ENCODE data around the gene TAS2R10.

Gene TAS2R10

DNA sequence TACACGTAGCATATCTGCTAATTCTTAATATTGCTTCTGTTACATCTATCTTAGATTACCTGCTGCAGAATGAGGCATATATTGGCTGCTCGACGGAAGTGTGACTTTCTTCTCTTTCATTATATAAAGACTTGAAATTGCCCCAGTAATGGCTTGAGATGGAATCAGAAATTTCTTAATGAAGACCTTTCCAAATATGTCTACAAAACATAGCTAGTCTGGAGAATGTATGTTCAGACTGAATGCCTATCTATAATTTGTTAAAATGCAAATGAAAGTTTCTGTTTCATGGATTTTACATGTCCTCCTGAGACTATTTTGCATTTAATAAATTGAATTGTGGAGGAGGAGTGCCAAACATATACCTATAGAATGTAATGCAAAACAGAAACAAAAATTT is at the start of gene TAS2R10:
TAS2R10 (minus strand) TSS at position 101 of the 400 bp plus-strand sequence; CDS start at position 12, 89 bp downstream.
- DNase-seq (ENCODE audit: extremely low spot score, insufficient read length, low read depth), result no peak
- no peak for FAIRE-seq

GRCh38 chr12:10873378-10873777 is 47.2 kb upstream of the TAS2R10 start:
- FAIRE-seq (no peak), DNase-seq (ENCODE audit: extremely low spot score, insufficient read length, low read depth) (no peak)

DNA sequence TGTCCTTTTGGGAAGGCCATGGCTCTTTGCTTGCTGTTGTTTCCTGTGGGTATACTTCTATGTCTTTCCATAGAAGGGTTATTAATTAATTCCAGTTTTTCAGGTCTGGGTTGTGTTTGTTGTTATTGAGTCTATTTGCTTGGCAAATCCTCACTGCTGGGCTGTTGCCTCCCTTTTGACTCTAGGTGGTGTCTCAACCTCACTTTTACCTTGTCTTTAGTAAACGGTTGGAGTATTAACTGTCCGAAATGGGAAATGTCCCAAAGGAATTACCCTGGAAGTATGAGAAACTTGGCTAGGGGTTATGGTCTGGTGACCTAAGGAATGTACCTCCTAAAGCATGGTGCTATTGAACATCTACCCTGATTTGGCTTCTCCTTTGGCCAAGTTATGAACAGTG is 41.2 kb upstream of the TAS2R10 start:
- FAIRE-seq, result no peak
- DNase-seq (ENCODE audit: extremely low spot score, insufficient read length, low read depth), result no peak

- FAIRE-seq, result no peak
These were observed 37.5 kb upstream of the TAS2R10 start for GRCh38 chr12:10863512-10864218.

GRCh38 chr12:10861366-10861765 is 35.2 kb upstream of the TAS2R10 start:
- FAIRE-seq (no peak), DNase-seq (ENCODE audit: extremely low spot score, insufficient read length, low read depth) (no peak)

More at GRCh38 chr12:10863512-10864218, 37.5 kb upstream of the TAS2R10 start:
- DNase-seq (ENCODE audit: extremely low spot score, insufficient read length, low read depth), result no peak

DNA sequence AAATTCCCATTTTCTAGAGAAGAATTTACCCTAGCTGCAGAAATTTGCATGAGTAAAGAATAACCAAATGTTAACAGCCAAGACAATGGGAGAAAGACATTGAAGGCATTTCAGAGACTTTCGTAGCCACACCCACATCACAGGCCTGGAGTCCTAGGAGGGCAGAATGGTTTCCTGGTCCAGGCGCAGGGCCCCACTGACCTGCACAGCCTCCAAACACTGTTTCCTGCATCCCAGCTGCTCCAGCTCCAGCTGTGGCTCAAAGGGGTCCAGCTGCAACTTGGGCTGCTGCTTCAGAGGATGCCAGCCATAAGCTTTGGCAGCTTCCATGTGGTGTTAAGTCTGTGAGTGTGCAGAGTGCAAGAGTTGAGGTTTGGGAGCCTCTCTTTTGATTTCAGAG is 29.6 kb upstream of the TAS2R10 start:
- FAIRE-seq (no peak), DNase-seq (ENCODE audit: extremely low spot score, insufficient read length, low read depth) (no peak)

DNA sequence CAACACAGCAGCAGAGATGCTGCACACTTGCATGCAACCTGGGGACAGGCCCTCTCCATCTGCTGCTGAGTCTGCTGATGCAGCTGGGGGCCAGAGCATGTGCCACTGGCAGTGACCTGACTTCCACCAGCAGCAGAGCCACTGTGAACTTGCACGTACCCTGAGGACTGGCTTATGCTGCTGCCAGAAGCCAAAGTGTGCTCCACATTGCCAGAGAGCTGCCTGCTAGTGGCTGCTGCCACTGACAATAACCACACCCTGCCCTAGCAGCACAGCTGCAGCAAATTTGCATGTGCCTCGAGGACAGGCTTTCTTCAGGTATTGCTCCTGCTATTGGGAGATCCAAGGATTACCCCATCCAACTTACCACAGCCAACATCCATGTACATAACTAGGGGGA is 27.6 kb upstream of the TAS2R10 start:
- DNase-seq (ENCODE audit: extremely low spot score, insufficient read length, low read depth) (no peak), FAIRE-seq (no peak)

- FAIRE-seq, result no peak
- no peak for DNase-seq (ENCODE audit: extremely low spot score, insufficient read length, low read depth)
These were observed 25.2 kb upstream of the TAS2R10 start for GRCh38 chr12:10851243-10851858.

DNA sequence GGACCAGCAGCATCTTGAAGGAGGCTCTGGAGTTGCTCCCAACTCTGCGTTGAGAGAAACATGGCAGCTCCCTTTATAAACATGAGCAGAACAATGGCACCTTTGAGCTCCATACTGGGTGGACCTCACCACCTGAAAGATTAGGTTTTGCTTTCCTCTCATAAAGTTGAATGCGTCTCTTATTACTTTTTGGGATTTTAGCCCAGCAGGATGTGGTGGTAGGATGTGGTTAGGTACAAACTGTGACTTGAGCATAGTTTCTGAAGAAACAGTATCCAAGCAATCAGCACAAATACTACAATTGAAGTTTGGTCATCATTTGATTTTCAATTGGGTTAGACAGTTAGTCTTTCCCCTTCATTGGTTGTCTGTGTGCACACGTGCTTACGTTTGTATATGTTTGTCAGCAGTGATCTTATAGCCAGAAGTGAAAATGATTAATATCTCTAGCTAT is 23.3 kb upstream of the TAS2R10 start, which contains the start of gene PRR4:
PRR4 (minus strand) TSS at position 51 of the 454 bp plus-strand sequence; CDS start at position 13, 38 bp downstream.
- no peak for DNase-seq (ENCODE audit: extremely low spot score, insufficient read length, low read depth)
- FAIRE-seq, result no peak

- DNase-seq (ENCODE audit: extremely low spot score, insufficient read length, low read depth), result no peak
These were observed 21.6 kb upstream of the TAS2R10 start for GRCh38 chr12:10847744-10848143.

GRCh38 chr12:10842862-10843261 is 16.7 kb upstream of the TAS2R10 start:
- DNase-seq (ENCODE audit: extremely low spot score, insufficient read length, low read depth) (no peak), FAIRE-seq (no peak)

More at GRCh38 chr12:10847744-10848143, 21.6 kb upstream of the TAS2R10 start:
- no peak for FAIRE-seq

GRCh38 chr12:10838461-10838860 is 12.3 kb upstream of the TAS2R10 start:
- DNase-seq (ENCODE audit: extremely low spot score, insufficient read length, low read depth) (no peak), FAIRE-seq (no peak)

GRCh38 chr12:10829994-10830393 is 3.8 kb upstream of the TAS2R10 start:
- no peak for FAIRE-seq
- DNase-seq (ENCODE audit: extremely low spot score, insufficient read length, low read depth), result no peak

DNA sequence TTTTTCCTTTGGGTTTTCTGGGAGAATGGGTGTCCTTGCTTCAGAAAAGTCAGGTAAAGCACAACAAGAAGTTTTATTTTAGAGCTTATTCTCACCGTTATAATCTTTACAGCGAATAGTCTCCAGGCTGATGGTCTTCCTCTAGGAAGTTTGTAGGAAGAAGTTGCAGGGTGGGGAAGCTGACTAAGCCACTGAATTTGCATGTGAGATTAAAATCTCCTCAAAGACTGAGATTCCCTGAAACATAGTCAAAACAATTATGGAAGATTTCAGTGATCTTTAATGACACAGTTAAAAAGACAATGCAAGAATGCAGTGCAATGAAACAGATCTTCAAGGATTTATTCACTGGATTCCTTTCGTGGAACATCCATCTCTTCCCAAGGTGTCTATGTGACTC is 1.2 kb downstream of the TAS2R10 start:
- FAIRE-seq (no peak), DNase-seq (ENCODE audit: extremely low spot score, insufficient read length, low read depth) (no peak)

GRCh38 chr12:10811883-10812536 is 14.1 kb downstream of the TAS2R10 start:
- FAIRE-seq (no peak), DNase-seq (ENCODE audit: extremely low spot score, insufficient read length, low read depth) (no peak)

DNA sequence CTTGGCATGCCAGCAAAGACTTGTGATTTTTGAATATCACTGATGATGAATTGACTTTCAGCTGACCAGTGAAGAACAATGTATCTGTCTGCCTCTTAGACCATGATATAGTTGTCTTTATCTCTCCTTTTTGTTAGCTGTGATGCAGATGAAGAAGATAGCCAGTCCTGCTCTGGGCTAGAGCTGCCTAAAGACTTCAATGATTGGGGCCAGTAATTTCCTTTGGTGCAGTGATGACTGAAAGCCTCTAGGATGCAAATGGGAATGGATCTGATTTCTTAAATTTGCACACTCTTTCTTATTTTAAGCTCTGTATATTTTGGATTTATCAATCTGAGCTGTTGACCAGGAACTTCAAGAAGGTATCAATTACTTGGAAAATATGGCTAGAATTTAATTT is 16.1 kb downstream of the TAS2R10 start, which contains the start of gene TAS2R9:
TAS2R9 (minus strand) TSS at position 101 of the 400 bp plus-strand sequence; CDS start at position 8, 93 bp downstream.
- FAIRE-seq, result no peak

DNA sequence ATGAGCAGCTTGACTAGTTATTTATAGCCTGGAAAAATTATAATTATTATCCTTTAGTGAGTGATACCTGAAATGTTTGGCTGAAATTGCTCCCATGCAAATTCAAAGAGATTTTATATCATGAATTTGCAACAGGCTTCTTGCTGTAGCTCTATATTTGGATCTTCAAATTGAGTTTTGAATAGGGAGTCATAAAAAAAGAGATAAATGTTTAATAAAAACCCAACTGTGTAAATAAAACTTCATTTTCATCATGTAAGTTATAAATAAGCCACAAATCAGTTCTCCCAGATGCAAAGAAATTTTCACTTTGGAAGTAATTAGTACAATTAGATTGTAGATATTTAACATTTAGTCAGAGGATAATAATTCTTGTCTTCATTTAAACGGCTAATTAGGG is 19.0 kb downstream of the TAS2R10 start, which contains the start of gene TAS2R8:
TAS2R8 (minus strand) TSS at position 101 of the 400 bp plus-strand sequence. CDS start 306 bp downstream, outside the sequence.
- FAIRE-seq, result no peak
- DNase-seq (ENCODE audit: extremely low spot score, insufficient read length, low read depth), result no peak

More for the DNA sequence above, 16.1 kb downstream of the TAS2R10 start, which contains the start of gene TAS2R9:
- no peak for DNase-seq (ENCODE audit: extremely low spot score, insufficient read length, low read depth)

DNA sequence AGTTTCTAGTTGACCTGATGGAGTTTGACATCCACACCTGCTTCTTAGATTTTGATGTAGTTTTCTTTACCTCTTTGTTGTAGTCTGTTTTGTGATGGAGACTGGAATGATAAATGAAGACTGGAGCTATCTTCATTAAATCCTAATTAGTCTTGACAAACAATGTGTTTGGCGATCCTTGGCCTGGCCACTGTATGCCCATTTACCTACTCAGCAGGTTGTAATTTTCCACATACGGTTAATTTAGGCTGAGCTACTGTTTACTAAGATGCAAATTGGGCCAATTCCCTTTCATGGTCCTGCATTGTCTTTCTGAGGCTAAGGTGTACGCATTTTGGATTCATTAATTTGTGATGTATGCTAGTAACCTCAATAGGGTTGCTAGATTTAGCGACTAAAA is 23.6 kb downstream of the TAS2R10 start, which contains the start of gene TAS2R7:
TAS2R7 (minus strand) TSS at position 41 of the 400 bp plus-strand sequence. CDS start 57 bp downstream, outside the sequence.
- DNase-seq (ENCODE audit: extremely low spot score, insufficient read length, low read depth) (no peak), FAIRE-seq (no peak)

DNA sequence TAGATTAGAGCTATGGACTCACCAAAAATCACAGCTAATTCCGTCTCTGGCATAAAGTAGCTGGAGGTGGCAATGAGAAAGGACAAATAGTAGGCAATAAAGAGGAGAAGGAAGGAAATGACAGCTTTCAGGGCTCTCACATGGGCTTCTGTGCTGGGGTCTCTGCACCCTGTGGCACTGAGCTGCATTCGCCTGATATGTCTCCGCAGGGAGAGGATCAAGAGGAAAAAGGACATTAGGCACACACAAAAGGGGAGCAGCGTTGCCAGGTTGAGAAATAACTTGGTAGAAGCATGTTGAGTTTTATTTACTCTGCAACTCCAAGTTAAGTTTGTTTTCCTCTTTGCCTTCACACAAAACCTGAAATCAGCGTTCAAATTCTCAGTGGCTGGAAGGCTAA is 24.4 kb downstream of the TAS2R10 start:
- FAIRE-seq, result no peak
- no peak for DNase-seq (ENCODE audit: extremely low spot score, insufficient read length, low read depth)

GRCh38 chr12:10794222-10794621 is 31.9 kb downstream of the TAS2R10 start:
- FAIRE-seq (no peak), DNase-seq (ENCODE audit: extremely low spot score, insufficient read length, low read depth) (no peak)
